ENCODE data around the gene OAS3. TPM values are rescaled to one million over a fixed set of nuclear protein-coding genes. Genes with fewer than 3 reads are reported as not detected.
"Not testable (repeated sequence)": the region's sequence is repeated elsewhere in the genome, so short reads cannot be mapped to it uniquely, and the experiment has no call there.

Gene OAS3
- total RNA-seq, 1 donor = 17.7 TPM

GRCh38 chr12:112908548-112908947 is 29.7 kb upstream of the OAS3 start:
- peaks cover 70% of the 10 kb centered on the region for H3K4me1 ChIP-seq (ENCODE audit: insufficient read depth, low read length)
- peak overlapping the region; percentile 91 for H3K4me3 ChIP-seq (ENCODE audit: low read length)
- H3K27me3 ChIP-seq (ENCODE audit: insufficient read depth, low read length) = no peaks in the 10 kb centered on the region
- H3K9me3 ChIP-seq (ENCODE audit: low read depth, low read length) = peaks cover 13% of the 10 kb centered on the region

GRCh38 chr12:112909693-112910092 is 28.6 kb upstream of the OAS3 start:
- Histone ChIP-seq H3K27me3 (ENCODE audit: insufficient read depth, low read length) (no peaks in the 10 kb centered on the region), H3K4me1 (ENCODE audit: insufficient read depth, low read length) (peaks cover 64% of the 10 kb centered on the region), H3K4me3 (ENCODE audit: low read length) (no peak overlapping the region), H3K9me3 (ENCODE audit: low read depth, low read length) (peaks cover 13% of the 10 kb centered on the region)

GRCh38 chr12:112913038-112913688 is 25.1 kb upstream of the OAS3 start:
- Histone ChIP-seq H3K4me3 (ENCODE audit: low read length) (no peak overlapping the region), H3K4me1 (ENCODE audit: insufficient read depth, low read length) (peaks cover 32% of the 10 kb centered on the region), H3K27me3 (ENCODE audit: insufficient read depth, low read length) (no peaks in the 10 kb centered on the region), H3K9me3 (ENCODE audit: low read depth, low read length) (peaks cover 13% of the 10 kb centered on the region)

GRCh38 chr12:112913888-112914287 is 24.4 kb upstream of the OAS3 start:
- Histone ChIP-seq H3K4me1 (ENCODE audit: insufficient read depth, low read length) (peaks cover 25% of the 10 kb centered on the region), H3K9me3 (ENCODE audit: low read depth, low read length) (peaks cover 13% of the 10 kb centered on the region)
- H3K27me3 ChIP-seq (ENCODE audit: insufficient read depth, low read length); H3K4me3 ChIP-seq (ENCODE audit: low read length): not testable (repeated sequence)

GRCh38 chr12:112916270-112916669 is 22.0 kb upstream of the OAS3 start:
- H3K27me3 ChIP-seq (ENCODE audit: insufficient read depth, low read length) = no peaks in the 10 kb centered on the region
- peaks cover 13% of the 10 kb centered on the region for H3K9me3 ChIP-seq (ENCODE audit: low read depth, low read length)
- H3K4me1 ChIP-seq (ENCODE audit: insufficient read depth, low read length) = peaks cover 1% of the 10 kb centered on the region
- H3K4me3 ChIP-seq (ENCODE audit: low read length) = no peak overlapping the region

GRCh38 chr12:112919121-112919520 is 19.2 kb upstream of the OAS3 start:
- H3K9me3 ChIP-seq (ENCODE audit: low read depth, low read length) = no peaks in the 10 kb centered on the region
- no peaks in the 10 kb centered on the region for H3K27me3 ChIP-seq (ENCODE audit: insufficient read depth, low read length)
- no peaks in the 10 kb centered on the region for H3K4me1 ChIP-seq (ENCODE audit: insufficient read depth, low read length)
- H3K4me3 ChIP-seq (ENCODE audit: low read length) = no peak overlapping the region

- Histone ChIP-seq H3K27me3 (ENCODE audit: insufficient read depth, low read length) (no peaks in the 10 kb centered on the region), H3K9me3 (ENCODE audit: low read depth, low read length) (no peaks in the 10 kb centered on the region), H3K4me1 (ENCODE audit: insufficient read depth, low read length) (peaks cover 7% of the 10 kb centered on the region), H3K4me3 (ENCODE audit: low read length) (no peak overlapping the region)
Measured at GRCh38 chr12:112924986-112925385, 13.3 kb upstream of the OAS3 start.

- H3K9me3 ChIP-seq (ENCODE audit: low read depth, low read length); H3K27me3 ChIP-seq (ENCODE audit: insufficient read depth, low read length); H3K4me3 ChIP-seq (ENCODE audit: low read length); H3K4me1 ChIP-seq (ENCODE audit: insufficient read depth, low read length): not testable (repeated sequence)
Measured at GRCh38 chr12:112926416-112927033, 11.7 kb upstream of the OAS3 start.

GRCh38 chr12:112927475-112927874 is 10.8 kb upstream of the OAS3 start:
- Histone ChIP-seq H3K4me3 (ENCODE audit: low read length) (no peak overlapping the region), H3K27me3 (ENCODE audit: insufficient read depth, low read length) (no peaks in the 10 kb centered on the region), H3K4me1 (ENCODE audit: insufficient read depth, low read length) (peaks cover 7% of the 10 kb centered on the region), H3K9me3 (ENCODE audit: low read depth, low read length) (no peaks in the 10 kb centered on the region)

GRCh38 chr12:112927925-112928324 is 10.3 kb upstream of the OAS3 start:
- H3K4me3 ChIP-seq (ENCODE audit: low read length) = no peak overlapping the region
- peaks cover 7% of the 10 kb centered on the region for H3K4me1 ChIP-seq (ENCODE audit: insufficient read depth, low read length)
- no peaks in the 10 kb centered on the region for H3K9me3 ChIP-seq (ENCODE audit: low read depth, low read length)
- no peaks in the 10 kb centered on the region for H3K27me3 ChIP-seq (ENCODE audit: insufficient read depth, low read length)

- H3K4me3 ChIP-seq (ENCODE audit: low read length) = no peak overlapping the region
- H3K9me3 ChIP-seq (ENCODE audit: low read depth, low read length) = no peaks in the 10 kb centered on the region
- H3K4me1 ChIP-seq (ENCODE audit: insufficient read depth, low read length) = peaks cover 7% of the 10 kb centered on the region
- no peaks in the 10 kb centered on the region for H3K27me3 ChIP-seq (ENCODE audit: insufficient read depth, low read length)
Measured at GRCh38 chr12:112928978-112929377, 9.3 kb upstream of the OAS3 start.

- H3K4me1 ChIP-seq (ENCODE audit: insufficient read depth, low read length) = peaks cover 7% of the 10 kb centered on the region
- no peak overlapping the region for H3K4me3 ChIP-seq (ENCODE audit: low read length)
- no peaks in the 10 kb centered on the region for H3K27me3 ChIP-seq (ENCODE audit: insufficient read depth, low read length)
- H3K9me3 ChIP-seq (ENCODE audit: low read depth, low read length) = no peaks in the 10 kb centered on the region
Measured at GRCh38 chr12:112929715-112930114, 8.6 kb upstream of the OAS3 start.

GRCh38 chr12:112930350-112930749 is 7.9 kb upstream of the OAS3 start:
- H3K9me3 ChIP-seq (ENCODE audit: low read depth, low read length) = no peaks in the 10 kb centered on the region
- no peak overlapping the region for H3K4me3 ChIP-seq (ENCODE audit: low read length)
- no peaks in the 10 kb centered on the region for H3K27me3 ChIP-seq (ENCODE audit: insufficient read depth, low read length)
- peaks cover 4% of the 10 kb centered on the region for H3K4me1 ChIP-seq (ENCODE audit: insufficient read depth, low read length)

- Histone ChIP-seq H3K4me3 (ENCODE audit: low read length) (no peak overlapping the region), H3K4me1 (ENCODE audit: insufficient read depth, low read length) (peaks cover under 1% of the 10 kb centered on the region), H3K27me3 (ENCODE audit: insufficient read depth, low read length) (no peaks in the 10 kb centered on the region), H3K9me3 (ENCODE audit: low read depth, low read length) (no peaks in the 10 kb centered on the region)
Measured at GRCh38 chr12:112932485-112933128, 5.7 kb upstream of the OAS3 start.

- Histone ChIP-seq H3K27me3 (ENCODE audit: insufficient read depth, low read length) (no peaks in the 10 kb centered on the region), H3K4me1 (ENCODE audit: insufficient read depth, low read length) (peaks cover 6% of the 10 kb centered on the region), H3K4me3 (ENCODE audit: low read length) (no peak overlapping the region), H3K9me3 (ENCODE audit: low read depth, low read length) (no peaks in the 10 kb centered on the region)
Measured at GRCh38 chr12:112933129-112933505, 5.2 kb upstream of the OAS3 start.

GRCh38 chr12:112936264-112936663 is 2.0 kb upstream of the OAS3 start:
- Histone ChIP-seq H3K27me3 (ENCODE audit: insufficient read depth, low read length) (no peaks in the 10 kb centered on the region), H3K4me3 (ENCODE audit: low read length) (no peak overlapping the region), H3K9me3 (ENCODE audit: low read depth, low read length) (no peaks in the 10 kb centered on the region), H3K4me1 (ENCODE audit: insufficient read depth, low read length) (peaks cover 30% of the 10 kb centered on the region)

Measured in mononuclear cell (primary cell).